Measurements from ENCODE around the gene SIAH2. TPM values are rescaled to one million over a fixed set of nuclear protein-coding genes. Genes with fewer than 3 reads are reported as not detected.

Gene SIAH2
- total RNA-seq, 1 donor from 2014 or later, result 27.6 TPM

GRCh38 chr3:150740733-150741496 is 22.1 kb downstream of the SIAH2 start:
- H3K4me1 Mint-ChIP-seq (ENCODE audit: unreplicated experiment), result peaks cover 36% of the 10 kb centered on the region
- H3K36me3 Mint-ChIP-seq (ENCODE audit: unreplicated experiment), result peaks cover 18% of the 10 kb centered on the region
- no peak overlapping the region for H3K27ac Mint-ChIP-seq (ENCODE audit: unreplicated experiment)
- H3K9me3 Mint-ChIP-seq (ENCODE audit: unreplicated experiment), result no peaks in the 10 kb centered on the region
- DNase-seq (ENCODE audit: extremely low spot score, unreplicated experiment), result peak; percentile 38
- H3K4me3 Mint-ChIP-seq (ENCODE audit: unreplicated experiment), result no peak overlapping the region
- H3K27me3 Mint-ChIP-seq (ENCODE audit: unreplicated experiment), result no peaks in the 10 kb centered on the region
- no peak for TF ChIP-seq CTCF (IDR thresholded peaks at IDR 0.05)

- DNase-seq (ENCODE audit: extremely low spot score, unreplicated experiment), result peak; percentile 21
- no peaks in the 10 kb centered on the region for H3K9me3 Mint-ChIP-seq (ENCODE audit: unreplicated experiment)
- H3K4me1 Mint-ChIP-seq (ENCODE audit: unreplicated experiment), result peaks cover 28% of the 10 kb centered on the region
- no peak for TF ChIP-seq CTCF (IDR thresholded peaks at IDR 0.05)
- peaks cover 18% of the 10 kb centered on the region for H3K36me3 Mint-ChIP-seq (ENCODE audit: unreplicated experiment)
- H3K27ac Mint-ChIP-seq (ENCODE audit: unreplicated experiment), result no peak overlapping the region
- no peaks in the 10 kb centered on the region for H3K27me3 Mint-ChIP-seq (ENCODE audit: unreplicated experiment)
- H3K4me3 Mint-ChIP-seq (ENCODE audit: unreplicated experiment), result no peak overlapping the region
These were observed 22.9 kb downstream of the SIAH2 start for GRCh38 chr3:150739877-150740645.

- H3K4me1 Mint-ChIP-seq (ENCODE audit: unreplicated experiment), result peaks cover 21% of the 10 kb centered on the region
These were observed 23.6 kb downstream of the SIAH2 start for GRCh38 chr3:150739200-150739863.

GRCh38 chr3:150738688-150739087 is 24.3 kb downstream of the SIAH2 start:
- Mint-ChIP-seq H3K27me3 (ENCODE audit: unreplicated experiment) (no peaks in the 10 kb centered on the region), H3K4me3 (ENCODE audit: unreplicated experiment) (no peak overlapping the region), H3K27ac (ENCODE audit: unreplicated experiment) (no peak overlapping the region), H3K9me3 (ENCODE audit: unreplicated experiment) (no peaks in the 10 kb centered on the region), H3K4me1 (ENCODE audit: unreplicated experiment) (peaks cover 15% of the 10 kb centered on the region), H3K36me3 (ENCODE audit: unreplicated experiment) (peaks cover 18% of the 10 kb centered on the region)
- no peak for TF ChIP-seq CTCF (IDR thresholded peaks at IDR 0.05)
- DNase-seq (ENCODE audit: extremely low spot score, unreplicated experiment), result no peak

More at GRCh38 chr3:150739200-150739863, 23.6 kb downstream of the SIAH2 start:
- DNase-seq (ENCODE audit: extremely low spot score, unreplicated experiment), result peak; percentile 6
- TF ChIP-seq CTCF (IDR thresholded peaks at IDR 0.05), result no peak
- H3K27ac Mint-ChIP-seq (ENCODE audit: unreplicated experiment), result no peak overlapping the region
- no peak overlapping the region for H3K4me3 Mint-ChIP-seq (ENCODE audit: unreplicated experiment)
- peaks cover 18% of the 10 kb centered on the region for H3K36me3 Mint-ChIP-seq (ENCODE audit: unreplicated experiment)
- no peaks in the 10 kb centered on the region for H3K9me3 Mint-ChIP-seq (ENCODE audit: unreplicated experiment)
- H3K27me3 Mint-ChIP-seq (ENCODE audit: unreplicated experiment), result no peaks in the 10 kb centered on the region

Data from osteocyte (in vitro differentiated cells).